HFFc6 (cell line): Measurements from ENCODE around the gene ZNF175. TPM values are rescaled to one million over a fixed set of nuclear protein-coding genes. Genes with fewer than 3 reads are reported as not detected.

Experiments used
- DNase-seq: peaks from one replicate; pipeline ENCODE4 v3.0.0-alpha.2; 2018
- H3K27ac Mint-ChIP-seq: 2 replicates; pipeline ENCODE4 v1.8.0; 2020; ENCODE audit warnings: mild to moderate bottlenecking, mixed read lengths
- H3K27me3 Mint-ChIP-seq: 2 replicates; pipeline ENCODE4 v1.8.0; 2021; ENCODE audit warnings: mild to moderate bottlenecking, moderate library complexity, mixed read lengths; ENCODE audit not compliant: insufficient read depth
- H3K36me3 Mint-ChIP-seq: 2 replicates; pipeline ENCODE4 v1.8.0; 2021; ENCODE audit warnings: low read depth, mixed read lengths
- H3K4me1 Mint-ChIP-seq: 2 replicates; pipeline ENCODE4 v1.8.0; 2020; ENCODE audit warnings: low read depth, mixed read lengths
- H3K4me3 Mint-ChIP-seq: 2 replicates; pipeline ENCODE4 v1.8.0; 2020; ENCODE audit warnings: mild to moderate bottlenecking, moderate library complexity, mixed read lengths
- H3K9me3 Mint-ChIP-seq: 2 replicates; pipeline ENCODE4 v1.8.0; 2020; ENCODE audit warnings: mild to moderate bottlenecking, mixed read lengths
- CTCF ChIP-seq: fragments of 200-600 bp; sonication (generic); IDR thresholded peaks from 2 replicates; pipeline ENCODE4 v1.5.0; 2021; ENCODE audit warnings: antibody characterized with exemption, mild to moderate bottlenecking
- total RNA-seq, 6 experiments: library from RNA; stranded (reverse); fragmentation: NEBNext Ultra II Directional; extraction: Animal tissue kit (Norgen Biotek cat#: 25700); gene quantifications; 2 replicates in 1 of 6; 3 replicates in 5 of 6; pipeline ENCODE4 v1.2.3, GENCODE V29; 2021

ZNF175 gene
- total RNA-seq, 6 experiments from 2014 or later = 19.6 to 29.5 (median 21.6) TPM

GRCh38 chr19:51529301-51529700 is 41.8 kb upstream of the ZNF175 start:
- H3K4me1 Mint-ChIP-seq = no peaks in the 10 kb centered on the region

GRCh38 chr19:51530616-51531015 is 40.5 kb upstream of the ZNF175 start:
- H3K27me3 Mint-ChIP-seq = peaks cover 13% of the 10 kb centered on the region
- peaks cover 16% of the 10 kb centered on the region; the same call in 1 of the 2 replicates for H3K9me3 Mint-ChIP-seq
- H3K27ac Mint-ChIP-seq = no peak overlapping the region
- no peaks in the 10 kb centered on the region for H3K36me3 Mint-ChIP-seq
- no peak for DNase-seq
- no peaks in the 10 kb centered on the region for H3K4me1 Mint-ChIP-seq
- TF ChIP-seq CTCF = no peak
- no peak overlapping the region for H3K4me3 Mint-ChIP-seq

More at GRCh38 chr19:51529301-51529700, 41.8 kb upstream of the ZNF175 start:
- peaks cover 13% of the 10 kb centered on the region for H3K27me3 Mint-ChIP-seq
- H3K9me3 Mint-ChIP-seq = peaks cover 20% of the 10 kb centered on the region; the same call in 1 of the 2 replicates
- no peaks in the 10 kb centered on the region for H3K36me3 Mint-ChIP-seq
- no peak for DNase-seq
- no peak overlapping the region for H3K27ac Mint-ChIP-seq
- TF ChIP-seq CTCF = no peak
- no peak overlapping the region for H3K4me3 Mint-ChIP-seq

GRCh38 chr19:51531349-51532315 is 39.5 kb upstream of the ZNF175 start, which contains the start of gene SIGLEC6:
Gene SIGLEC6, minus strand, starts transcription at chr19:51531670. Its CDS starts 22 bp downstream, at chr19:51531648.
- H3K9me3 Mint-ChIP-seq = peaks cover 16% of the 10 kb centered on the region; the same call in 1 of the 2 replicates
- TF ChIP-seq CTCF = no peak
- H3K4me1 Mint-ChIP-seq = peaks cover 6% of the 10 kb centered on the region; the same call in 1 of the 2 replicates
- H3K27ac Mint-ChIP-seq = no peak within 1 kb of the TSS
- no peak within 1 kb of the TSS for H3K4me3 Mint-ChIP-seq
- no peak for DNase-seq
- H3K27me3 Mint-ChIP-seq = peaks cover 13% of the 10 kb centered on the region
- H3K36me3 Mint-ChIP-seq = no peaks in the 10 kb centered on the region

- no peak overlapping the region for H3K4me3 Mint-ChIP-seq
- peaks cover 7% of the 10 kb centered on the region; the same call in 1 of the 2 replicates for H3K4me1 Mint-ChIP-seq
- H3K27me3 Mint-ChIP-seq = peaks cover 3% of the 10 kb centered on the region; the same call in 1 of the 2 replicates
- DNase-seq = no peak
- H3K36me3 Mint-ChIP-seq = no peaks in the 10 kb centered on the region
- H3K9me3 Mint-ChIP-seq = no peaks in the 10 kb centered on the region; the same call in 1 of the 2 replicates
- no peak for TF ChIP-seq CTCF
- no peak overlapping the region for H3K27ac Mint-ChIP-seq
Observed at GRCh38 chr19:51535535-51535934, 35.5 kb upstream of the ZNF175 start.

GRCh38 chr19:51539821-51540366 is 31.2 kb upstream of the ZNF175 start:
- DNase-seq = no peak
- H3K4me3 Mint-ChIP-seq = no peak overlapping the region
- no peak overlapping the region for H3K27ac Mint-ChIP-seq
- H3K4me1 Mint-ChIP-seq = peaks cover 7% of the 10 kb centered on the region; the same call in 1 of the 2 replicates
- no peak for TF ChIP-seq CTCF
- H3K9me3 Mint-ChIP-seq = peaks cover 6% of the 10 kb centered on the region
- H3K36me3 Mint-ChIP-seq = no peaks in the 10 kb centered on the region
- peaks cover 9% of the 10 kb centered on the region for H3K27me3 Mint-ChIP-seq
